ENCODE results near the gene IL1RAPL1.

IL1RAPL1 gene

DNA sequence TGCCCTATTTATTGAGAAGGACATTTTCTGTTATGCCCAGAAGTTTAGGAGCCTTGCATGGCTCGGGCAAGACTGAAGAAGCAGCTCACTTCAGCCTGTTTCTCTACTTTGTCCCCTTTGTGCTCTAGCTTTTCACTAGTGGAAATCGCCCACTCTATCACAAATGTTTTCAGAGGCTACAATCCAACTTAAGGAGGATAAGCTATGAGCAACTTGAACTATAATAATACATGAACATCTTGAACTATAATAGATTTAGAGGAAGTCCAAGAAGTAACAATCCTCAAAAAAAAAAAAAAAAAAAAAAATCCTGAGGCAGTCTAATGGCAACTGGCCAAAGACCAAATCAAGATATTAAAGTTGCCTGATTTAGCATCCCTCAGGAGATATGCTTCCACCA, 452.3 kb downstream of the IL1RAPL1 start:
- in situ Hi-C loops (cut with HindIII; ENCODE audit: low sequenced_read_pairs), result no loop called here
- DNase-seq (ENCODE audit: low read depth, low spot score), result no peak
- H3K4me3 ChIP-seq (ENCODE audit: low read depth, low read length), result no peak overlapping the region
- TF ChIP-seq CTCF (IDR thresholded peaks at IDR 0.05; ENCODE audit: low read depth, low read length), result no peak

DNA sequence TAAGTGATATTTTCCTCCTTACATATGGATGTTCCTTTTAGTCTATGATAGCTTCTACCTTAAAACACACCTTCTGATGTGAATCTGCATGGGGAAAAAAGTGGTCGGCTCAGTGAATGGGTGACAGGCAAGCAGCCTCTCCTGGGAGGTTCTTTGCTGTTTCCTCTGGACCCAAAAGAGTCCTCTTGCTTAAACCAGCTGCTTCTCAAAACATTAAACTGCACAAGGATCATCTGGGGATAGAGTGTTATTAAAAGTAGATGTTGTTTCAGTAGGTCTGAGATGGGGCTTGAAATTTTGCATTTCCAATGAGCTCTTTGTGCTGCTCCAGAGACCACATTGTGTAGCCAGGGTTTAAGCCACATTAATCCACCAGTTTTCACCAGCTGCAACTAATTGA, 452.9 kb downstream of the IL1RAPL1 start:
- no peak for TF ChIP-seq CTCF (IDR thresholded peaks at IDR 0.05; ENCODE audit: low read depth, low read length)
- no peak overlapping the region for H3K4me3 ChIP-seq (ENCODE audit: low read depth, low read length)
- DNase-seq (ENCODE audit: low read depth, low spot score), result no peak
- in situ Hi-C loops (cut with HindIII; ENCODE audit: low sequenced_read_pairs), result no loop called here

- no peak for DNase-seq (ENCODE audit: low read depth, low spot score)
- in situ Hi-C loops (cut with HindIII; ENCODE audit: low sequenced_read_pairs), result no loop called here
- no peak for TF ChIP-seq CTCF (IDR thresholded peaks at IDR 0.05; ENCODE audit: low read depth, low read length)
Observed at GRCh38 chrX:29042341-29042740, 455.1 kb downstream of the IL1RAPL1 start.

GRCh38 chrX:29043746-29044145, 456.5 kb downstream of the IL1RAPL1 start:
- TF ChIP-seq CTCF (IDR thresholded peaks at IDR 0.05; ENCODE audit: low read depth, low read length), result no peak
- H3K4me3 ChIP-seq (ENCODE audit: low read depth, low read length), result no peak overlapping the region
- in situ Hi-C loops (cut with HindIII; ENCODE audit: low sequenced_read_pairs), result no loop called here
- no peak for DNase-seq (ENCODE audit: low read depth, low spot score)

More at GRCh38 chrX:29042341-29042740, 455.1 kb downstream of the IL1RAPL1 start:
- no peak overlapping the region for H3K4me3 ChIP-seq (ENCODE audit: low read depth, low read length)

DNA sequence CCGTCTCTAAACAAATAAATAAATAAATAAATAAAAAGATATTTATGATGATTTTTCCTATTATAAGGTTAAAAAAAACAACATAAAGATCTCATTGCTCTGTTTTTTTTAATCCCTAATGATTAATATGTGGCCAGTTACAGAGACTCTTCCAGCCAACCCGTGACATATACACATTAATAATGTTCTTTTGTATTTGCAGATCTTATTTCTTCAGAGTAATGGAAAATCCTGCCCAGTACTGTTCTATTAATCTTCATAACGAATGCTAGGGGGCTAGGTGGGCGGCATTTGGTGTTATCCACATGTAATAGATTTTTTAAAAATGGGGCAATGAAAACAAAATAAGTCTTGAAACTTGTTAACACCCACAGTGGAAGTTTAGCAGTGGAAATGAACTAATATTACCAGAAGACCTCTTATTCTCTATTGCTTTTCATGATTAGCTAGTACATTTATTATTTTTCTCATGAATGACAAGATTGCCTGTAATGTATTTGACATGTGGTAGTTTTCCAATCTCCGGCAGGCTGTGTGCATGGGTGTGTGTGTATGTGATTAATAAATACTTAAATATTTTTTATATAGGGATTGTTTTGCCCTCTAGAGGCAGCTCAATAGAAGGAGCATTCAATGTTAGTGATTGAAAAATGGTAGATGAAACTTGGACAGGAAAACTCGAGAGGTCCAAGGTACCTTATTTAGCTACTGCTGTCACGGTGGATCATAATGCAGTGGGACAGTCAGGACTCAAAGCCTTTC, 457.4 kb downstream of the IL1RAPL1 start:
- peak; percentile 38 for TF ChIP-seq CTCF (IDR thresholded peaks at IDR 0.05; ENCODE audit: low read depth, low read length)
- no peak overlapping the region for H3K4me3 ChIP-seq (ENCODE audit: low read depth, low read length)
- in situ Hi-C loops (cut with HindIII; ENCODE audit: low sequenced_read_pairs), result no loop called here
- DNase-seq (ENCODE audit: low read depth, low spot score), result peak; percentile 16

DNA sequence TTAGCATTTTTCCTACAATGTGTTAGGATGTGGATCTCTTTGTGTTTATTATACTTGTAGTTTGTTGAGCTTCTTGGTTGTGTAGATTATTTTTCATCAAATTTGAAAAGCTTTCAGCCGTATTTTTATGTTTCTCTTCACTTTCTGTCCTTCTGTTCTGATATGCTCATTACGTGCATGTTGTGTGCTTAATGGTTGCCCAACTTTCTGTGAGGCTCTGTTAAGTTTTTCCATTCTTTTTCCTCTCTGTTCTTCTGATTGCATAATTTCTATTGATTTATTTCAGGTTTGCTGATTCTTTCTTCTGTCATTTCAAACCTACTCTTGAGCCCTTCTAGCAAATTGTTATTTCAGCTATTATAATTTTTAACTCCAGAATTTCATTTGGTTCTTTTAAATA, 478.2 kb downstream of the IL1RAPL1 start:
- no peak for DNase-seq (ENCODE audit: low read depth, low spot score)
- in situ Hi-C loops (cut with HindIII; ENCODE audit: low sequenced_read_pairs), result no loop called here
- H3K4me3 ChIP-seq (ENCODE audit: low read depth, low read length), result no peak overlapping the region
- TF ChIP-seq CTCF (IDR thresholded peaks at IDR 0.05; ENCODE audit: low read depth, low read length), result no peak
